DND-41 (cell line): ENCODE measurements around the gene FAM187B.

Experiments
- ATAC-seq: fragments of 200-7000 bp; cut with Tn5 transposase; 3 replicates; pipeline ENCODE4 v1.9.1; 2021; ENCODE audit warnings: low read depth; ENCODE audit not compliant: insufficient read depth
- DNase-seq: peaks from one replicate; pipeline ENCODE4 v3.0.0-alpha.2; 2020
- H2AFZ ChIP-seq: 2 replicates; pipeline ENCODE4 v1.6.0; 2012; ENCODE audit warnings: low read depth, low read length
- H3K27ac ChIP-seq: 2 replicates; pipeline ENCODE4 v1.5.1; 2012; ENCODE audit warnings: low read length, inconsistent platforms
- H3K27me3 ChIP-seq: fragments of 200-600 bp; sonication (generic); 2 replicates; pipeline ENCODE4 v1.6.0; 2012; ENCODE audit warnings: low read length, mild to moderate bottlenecking, inconsistent platforms; ENCODE audit not compliant: insufficient read depth, poor library complexity
- H3K36me3 ChIP-seq: 2 replicates; pipeline ENCODE4 v1.5.1; 2012; ENCODE audit warnings: low read length, inconsistent platforms; ENCODE audit not compliant: insufficient read depth
- H3K4me1 ChIP-seq: 2 replicates; pipeline ENCODE4 v1.5.1; 2012; ENCODE audit warnings: mild to moderate bottlenecking, low read length; ENCODE audit not compliant: insufficient read depth
- H3K4me2 ChIP-seq: 2 replicates; pipeline ENCODE4 v1.6.0; 2012; ENCODE audit warnings: mild to moderate bottlenecking, moderate library complexity, low read length, inconsistent platforms; ENCODE audit not compliant: insufficient read depth
- H3K4me3 ChIP-seq, 2 experiments: fragments of 200-600 bp in 1 of 2; shearing (Covaris generic) in 1 of 2; 2 replicates each; pipeline ENCODE4 v1.5.1; 2012 to 2016; ENCODE audit warnings: inconsistent platforms in 2 of 2, low read length in 2 of 2, mild to moderate bottlenecking in 2 of 2, low read depth in 1 of 2, moderate library complexity in 1 of 2
- H3K79me2 ChIP-seq: 2 replicates; pipeline ENCODE4 v1.6.0; 2012; ENCODE audit warnings: low read length, inconsistent platforms; ENCODE audit not compliant: insufficient read depth
- H3K9ac ChIP-seq: 2 replicates; pipeline ENCODE4 v1.6.0; 2012; ENCODE audit warnings: low read depth, mild to moderate bottlenecking, inconsistent platforms, low read length, moderate library complexity
- H3K9me3 ChIP-seq: 2 replicates; pipeline ENCODE4 v1.5.1; 2012; ENCODE audit warnings: low read length, moderate library complexity, mild to moderate bottlenecking, inconsistent platforms; ENCODE audit not compliant: insufficient read depth, severe bottlenecking
- H4K20me1 ChIP-seq: 2 replicates; pipeline ENCODE4 v1.6.0; 2012; ENCODE audit warnings: low read length; ENCODE audit not compliant: insufficient read depth
- EZH2 ChIP-seq: IDR thresholded peaks from 3 replicates; pipeline ENCODE4 v1.6.1; 2012; ENCODE audit warnings: borderline replicate concordance, low read depth, mild to moderate bottlenecking, moderate library complexity, low read length, inconsistent platforms; ENCODE audit not compliant: severe bottlenecking
- TF ChIP-seq, protein P1 (sequence below): IDR thresholded peaks from 2 replicates; pipeline ENCODE4 v1.5.1; 2012; ENCODE audit warnings: borderline replicate concordance, low read length, moderate library complexity, mild to moderate bottlenecking; ENCODE audit not compliant: poor library complexity, severe bottlenecking; ENCODE audit errors: extremely low read depth

Gene FAM187B

DNA sequence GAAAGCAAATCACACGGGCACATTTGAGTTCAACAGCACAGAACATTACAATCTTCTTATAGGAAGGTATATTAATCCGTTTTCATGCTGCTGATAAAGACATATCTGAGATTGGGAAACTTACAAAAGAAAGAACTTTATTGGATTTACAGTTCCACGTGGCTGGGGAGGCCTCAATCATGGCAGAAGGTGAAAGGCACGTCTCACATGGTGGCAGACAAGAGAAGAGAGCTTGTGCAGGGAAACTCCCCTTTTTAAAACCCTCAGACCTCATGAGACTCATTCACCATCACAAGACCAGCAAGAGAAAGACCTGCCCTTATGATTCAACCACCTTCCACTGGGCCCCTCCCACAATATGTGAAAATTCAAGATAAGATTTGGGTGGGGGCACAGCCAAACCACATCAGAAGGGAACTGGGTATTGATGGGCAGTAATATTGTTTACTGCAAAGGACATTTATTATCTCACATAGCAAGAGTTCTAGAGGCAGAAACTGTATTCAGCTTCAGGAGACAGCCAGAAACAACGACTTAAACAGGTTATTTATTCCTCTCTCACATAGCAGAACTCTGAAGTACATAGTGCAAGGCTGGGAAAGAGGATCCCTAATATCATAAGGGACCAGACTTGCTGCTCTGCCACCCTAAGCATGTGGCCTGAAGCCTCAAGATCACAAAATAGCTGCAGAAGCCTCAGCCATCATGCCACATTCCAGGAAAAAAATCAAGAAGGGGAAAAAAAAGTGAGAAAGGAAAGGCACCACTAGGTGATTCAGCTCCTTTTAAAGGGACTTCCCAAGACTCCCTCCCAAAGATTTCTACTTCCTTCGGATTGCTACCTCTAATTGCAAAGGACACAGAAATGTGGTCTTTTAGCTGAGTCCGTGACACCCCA lies 50.9 kb downstream of the FAM187B start:
- DNase-seq, result no peak
- no peaks in the 10 kb centered on the region for H3K79me2 ChIP-seq
- TF ChIP-seq EZH2, result no peak
- TF ChIP-seq, protein P1, sequence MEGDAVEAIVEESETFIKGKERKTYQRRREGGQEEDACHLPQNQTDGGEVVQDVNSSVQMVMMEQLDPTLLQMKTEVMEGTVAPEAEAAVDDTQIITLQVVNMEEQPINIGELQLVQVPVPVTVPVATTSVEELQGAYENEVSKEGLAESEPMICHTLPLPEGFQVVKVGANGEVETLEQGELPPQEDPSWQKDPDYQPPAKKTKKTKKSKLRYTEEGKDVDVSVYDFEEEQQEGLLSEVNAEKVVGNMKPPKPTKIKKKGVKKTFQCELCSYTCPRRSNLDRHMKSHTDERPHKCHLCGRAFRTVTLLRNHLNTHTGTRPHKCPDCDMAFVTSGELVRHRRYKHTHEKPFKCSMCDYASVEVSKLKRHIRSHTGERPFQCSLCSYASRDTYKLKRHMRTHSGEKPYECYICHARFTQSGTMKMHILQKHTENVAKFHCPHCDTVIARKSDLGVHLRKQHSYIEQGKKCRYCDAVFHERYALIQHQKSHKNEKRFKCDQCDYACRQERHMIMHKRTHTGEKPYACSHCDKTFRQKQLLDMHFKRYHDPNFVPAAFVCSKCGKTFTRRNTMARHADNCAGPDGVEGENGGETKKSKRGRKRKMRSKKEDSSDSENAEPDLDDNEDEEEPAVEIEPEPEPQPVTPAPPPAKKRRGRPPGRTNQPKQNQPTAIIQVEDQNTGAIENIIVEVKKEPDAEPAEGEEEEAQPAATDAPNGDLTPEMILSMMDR, result no peak
- H3K9ac ChIP-seq, result no peak overlapping the region
- H4K20me1 ChIP-seq, result no peaks in the 10 kb centered on the region
- no peaks in the 10 kb centered on the region for H3K36me3 ChIP-seq
- no peaks in the 10 kb centered on the region for H3K9me3 ChIP-seq
- H3K27ac ChIP-seq, result no peak overlapping the region
- H2AFZ ChIP-seq, result no peak overlapping the region
- no peak overlapping the region for H3K4me2 ChIP-seq
- no peak for ATAC-seq
- H3K27me3 ChIP-seq, result no peaks in the 10 kb centered on the region
- H3K4me3 ChIP-seq, result no peak overlapping the region
- H3K4me1 ChIP-seq, result no peaks in the 10 kb centered on the region

DNA sequence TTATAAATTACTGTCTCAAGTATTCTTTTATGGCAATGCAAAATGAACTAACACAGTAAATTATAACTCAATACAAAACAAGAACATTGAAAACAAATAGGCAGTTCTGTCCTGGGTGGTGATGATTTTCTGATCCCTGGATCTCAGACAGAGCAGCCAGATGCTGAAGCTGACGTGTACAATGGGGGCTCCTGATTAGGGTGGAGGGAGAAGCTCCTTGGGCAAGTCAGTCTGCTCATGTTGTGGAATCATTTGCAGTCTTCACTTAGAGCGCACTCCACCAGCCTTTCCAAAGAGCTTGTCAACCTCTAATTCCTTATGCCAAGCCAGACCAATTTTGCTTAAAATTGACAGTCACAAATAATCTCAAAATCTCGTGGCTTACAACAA lies 52.4 kb downstream of the FAM187B start:
- no peaks in the 10 kb centered on the region for H3K27me3 ChIP-seq
- no peak overlapping the region for H3K27ac ChIP-seq
- H3K79me2 ChIP-seq, result no peaks in the 10 kb centered on the region
- H3K4me3 ChIP-seq, result no peak overlapping the region
- H3K9ac ChIP-seq, result no peak overlapping the region
- ATAC-seq (no peak), DNase-seq (no peak)
- H3K9me3 ChIP-seq, result no peaks in the 10 kb centered on the region
- no peak for TF ChIP-seq EZH2
- TF ChIP-seq, protein P1, result no peak
- no peak overlapping the region for H3K4me2 ChIP-seq
- H4K20me1 ChIP-seq, result no peaks in the 10 kb centered on the region
- no peak overlapping the region for H2AFZ ChIP-seq
- no peaks in the 10 kb centered on the region for H3K4me1 ChIP-seq
- no peaks in the 10 kb centered on the region for H3K36me3 ChIP-seq
